ENCODE measurements around the gene KLRC3.
"Not testable (repeated sequence)": the region's sequence is repeated elsewhere in the genome, so short reads cannot be mapped to it uniquely, and the experiment has no call there.

The KLRC3 gene

GRCh38 chr12:10389904-10390303, 30.5 kb downstream of the KLRC3 start, which contains the start of gene KLRK1:
Gene KLRK1 (minus strand): TSS chr12:10390041. CDS start chr12:10388810, 1,231 bp downstream.
- H3K27ac ChIP-seq, result no peak within 1 kb of the TSS
- no peak within 1 kb of the TSS for H3K9ac ChIP-seq (ENCODE audit: insufficient read length)
- TF ChIP-seq FOXP2 (optimal IDR thresholded peaks at IDR 0.05; ENCODE audit: control extremely low read depth, extremely low read length, insufficient read depth), result no peak
- no peak for TF ChIP-seq EZH2 (IDR thresholded peaks at IDR 0.05)
- no peak for TF ChIP-seq POLR2AphosphoS5 (IDR thresholded peaks at IDR 0.05; ENCODE audit: borderline replicate concordance, low read depth, low read length)
- no peak within 1 kb of the TSS for H3K4me3 ChIP-seq
- no peak for DNase-seq (ENCODE audit: low read depth, low spot score)
- no peaks in the 10 kb centered on the region for H3K9me3 ChIP-seq (ENCODE audit: low read depth, low read length)
- no peaks in the 10 kb centered on the region for H3K36me3 ChIP-seq (ENCODE audit: insufficient read depth, low read length)

DNA sequence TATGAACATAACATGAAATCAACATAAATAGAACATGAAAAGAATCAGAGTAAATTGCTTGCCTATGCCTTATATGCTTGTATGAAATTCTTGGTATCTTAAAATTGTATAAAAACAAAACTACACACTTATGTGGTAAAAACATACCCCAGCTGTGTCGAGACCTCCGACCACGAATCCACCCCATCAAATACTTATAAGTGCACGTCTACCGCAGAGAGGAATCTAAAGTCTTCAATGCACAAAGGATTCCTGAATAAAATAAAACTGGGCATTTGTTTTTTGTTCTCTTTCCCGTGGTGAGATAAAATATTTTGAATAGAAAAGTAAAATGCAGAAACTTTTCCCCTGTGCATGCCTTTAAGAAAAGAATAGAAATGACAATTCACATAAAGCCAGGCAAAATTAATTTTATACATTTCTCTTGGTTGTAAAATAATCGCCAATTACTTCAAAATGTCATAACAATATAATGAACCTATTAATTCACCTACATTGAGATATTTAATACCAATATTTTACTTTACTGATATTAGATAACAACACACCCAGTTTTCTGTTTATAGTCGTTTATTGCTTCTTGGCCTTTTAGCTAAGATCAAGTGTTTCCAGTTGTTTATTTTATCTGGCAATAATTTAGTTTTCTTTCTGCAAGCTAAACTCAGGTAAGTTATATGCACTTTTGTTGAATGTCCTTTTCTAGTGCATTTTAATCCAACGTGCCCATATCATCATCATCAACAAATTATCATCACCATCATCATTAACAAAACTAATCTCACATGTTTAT, 31.6 kb downstream of the KLRC3 start:
- H3K4me3 ChIP-seq, result no peak overlapping the region
- no peaks in the 10 kb centered on the region for H3K36me3 ChIP-seq (ENCODE audit: insufficient read depth, low read length)
- TF ChIP-seq FOXP2 (optimal IDR thresholded peaks at IDR 0.05; ENCODE audit: control extremely low read depth, extremely low read length, insufficient read depth), result no peak
- no peak for TF ChIP-seq POLR2AphosphoS5 (IDR thresholded peaks at IDR 0.05; ENCODE audit: borderline replicate concordance, low read depth, low read length)
- TF ChIP-seq EZH2 (IDR thresholded peaks at IDR 0.05), result no peak
- no peak overlapping the region for H3K9ac ChIP-seq (ENCODE audit: insufficient read length)
- H3K27ac ChIP-seq, result no peak overlapping the region
- DNase-seq (ENCODE audit: low read depth, low spot score), result no peak
- H3K9me3 ChIP-seq (ENCODE audit: low read depth, low read length), result peaks cover 7% of the 10 kb centered on the region; the same call in 1 of the 2 replicates

GRCh38 chr12:10387498-10387897, 32.9 kb downstream of the KLRC3 start:
- H3K9ac ChIP-seq (ENCODE audit: insufficient read length); DNase-seq (ENCODE audit: low read depth, low spot score); H3K4me3 ChIP-seq; H3K27ac ChIP-seq; H3K9me3 ChIP-seq (ENCODE audit: low read depth, low read length); H3K36me3 ChIP-seq (ENCODE audit: insufficient read depth, low read length): not testable (repeated sequence)

GRCh38 chr12:10386857-10387256, 33.5 kb downstream of the KLRC3 start:
- no peak for DNase-seq (ENCODE audit: low read depth, low spot score)
- no peaks in the 10 kb centered on the region for H3K36me3 ChIP-seq (ENCODE audit: insufficient read depth, low read length)
- H3K27ac ChIP-seq, result no peak overlapping the region
- peaks cover 7% of the 10 kb centered on the region; the same call in 1 of the 2 replicates for H3K9me3 ChIP-seq (ENCODE audit: low read depth, low read length)
- TF ChIP-seq POLR2AphosphoS5 (IDR thresholded peaks at IDR 0.05; ENCODE audit: borderline replicate concordance, low read depth, low read length) (no peak), EZH2 (IDR thresholded peaks at IDR 0.05) (no peak), FOXP2 (optimal IDR thresholded peaks at IDR 0.05; ENCODE audit: control extremely low read depth, extremely low read length, insufficient read depth) (no peak)
- H3K9ac ChIP-seq (ENCODE audit: insufficient read length), result no peak overlapping the region
- no peak overlapping the region for H3K4me3 ChIP-seq

- Histone ChIP-seq H3K9ac (ENCODE audit: insufficient read length) (no peak overlapping the region), H3K9me3 (ENCODE audit: low read depth, low read length) (peaks cover 7% of the 10 kb centered on the region; the same call in 1 of the 2 replicates), H3K36me3 (ENCODE audit: insufficient read depth, low read length) (no peaks in the 10 kb centered on the region), H3K4me3 (no peak overlapping the region), H3K27ac (no peak overlapping the region)
- no peak for DNase-seq (ENCODE audit: low read depth, low spot score)
- TF ChIP-seq FOXP2 (optimal IDR thresholded peaks at IDR 0.05; ENCODE audit: control extremely low read depth, extremely low read length, insufficient read depth), result no peak
- TF ChIP-seq EZH2 (IDR thresholded peaks at IDR 0.05), result no peak
- TF ChIP-seq POLR2AphosphoS5 (IDR thresholded peaks at IDR 0.05; ENCODE audit: borderline replicate concordance, low read depth, low read length), result no peak
These were observed 35.2 kb downstream of the KLRC3 start for GRCh38 chr12:10385166-10385613.

GRCh38 chr12:10384191-10384590, 36.2 kb downstream of the KLRC3 start:
- TF ChIP-seq EZH2 (IDR thresholded peaks at IDR 0.05) (no peak), POLR2AphosphoS5 (IDR thresholded peaks at IDR 0.05; ENCODE audit: borderline replicate concordance, low read depth, low read length) (no peak), FOXP2 (optimal IDR thresholded peaks at IDR 0.05; ENCODE audit: control extremely low read depth, extremely low read length, insufficient read depth) (no peak)
- Histone ChIP-seq H3K9me3 (ENCODE audit: low read depth, low read length) (peaks cover 7% of the 10 kb centered on the region; the same call in 1 of the 2 replicates), H3K36me3 (ENCODE audit: insufficient read depth, low read length) (no peaks in the 10 kb centered on the region), H3K9ac (ENCODE audit: insufficient read length) (no peak overlapping the region), H3K27ac (no peak overlapping the region), H3K4me3 (no peak overlapping the region)
- no peak for DNase-seq (ENCODE audit: low read depth, low spot score)

GRCh38 chr12:10381928-10382628, 38.3 kb downstream of the KLRC3 start:
- no peak for DNase-seq (ENCODE audit: low read depth, low spot score)
- TF ChIP-seq EZH2 (IDR thresholded peaks at IDR 0.05) (no peak), POLR2AphosphoS5 (IDR thresholded peaks at IDR 0.05; ENCODE audit: borderline replicate concordance, low read depth, low read length) (no peak), FOXP2 (optimal IDR thresholded peaks at IDR 0.05; ENCODE audit: control extremely low read depth, extremely low read length, insufficient read depth) (no peak)
- H3K36me3 ChIP-seq (ENCODE audit: insufficient read depth, low read length), result no peaks in the 10 kb centered on the region
- H3K4me3 ChIP-seq, result no peak overlapping the region
- H3K9ac ChIP-seq (ENCODE audit: insufficient read length), result no peak overlapping the region
- peaks cover 7% of the 10 kb centered on the region; the same call in 1 of the 2 replicates for H3K9me3 ChIP-seq (ENCODE audit: low read depth, low read length)
- H3K27ac ChIP-seq, result no peak overlapping the region

GRCh38 chr12:10378737-10379136, 41.7 kb downstream of the KLRC3 start:
- H3K36me3 ChIP-seq (ENCODE audit: insufficient read depth, low read length); H3K9me3 ChIP-seq (ENCODE audit: low read depth, low read length); H3K4me3 ChIP-seq; H3K9ac ChIP-seq (ENCODE audit: insufficient read length); DNase-seq (ENCODE audit: low read depth, low spot score); H3K27ac ChIP-seq: not testable (repeated sequence)

Data from SK-N-MC (cell line).